ENCODE results near the gene UNC45A. TPM values are rescaled to one million over a fixed set of nuclear protein-coding genes. Genes with fewer than 3 reads are reported as not detected.

The UNC45A gene
- total and polyA plus RNA-seq, 2 of the 13 experiments (the other 11 are each of a cell fraction or from before 2014, with no cell fraction given), result 33.8 to 39.7 TPM

GRCh38 chr15:90902040-90902839 lies 32.8 kb upstream of the UNC45A start (continued):
- TF ChIP-seq, protein P1, sequence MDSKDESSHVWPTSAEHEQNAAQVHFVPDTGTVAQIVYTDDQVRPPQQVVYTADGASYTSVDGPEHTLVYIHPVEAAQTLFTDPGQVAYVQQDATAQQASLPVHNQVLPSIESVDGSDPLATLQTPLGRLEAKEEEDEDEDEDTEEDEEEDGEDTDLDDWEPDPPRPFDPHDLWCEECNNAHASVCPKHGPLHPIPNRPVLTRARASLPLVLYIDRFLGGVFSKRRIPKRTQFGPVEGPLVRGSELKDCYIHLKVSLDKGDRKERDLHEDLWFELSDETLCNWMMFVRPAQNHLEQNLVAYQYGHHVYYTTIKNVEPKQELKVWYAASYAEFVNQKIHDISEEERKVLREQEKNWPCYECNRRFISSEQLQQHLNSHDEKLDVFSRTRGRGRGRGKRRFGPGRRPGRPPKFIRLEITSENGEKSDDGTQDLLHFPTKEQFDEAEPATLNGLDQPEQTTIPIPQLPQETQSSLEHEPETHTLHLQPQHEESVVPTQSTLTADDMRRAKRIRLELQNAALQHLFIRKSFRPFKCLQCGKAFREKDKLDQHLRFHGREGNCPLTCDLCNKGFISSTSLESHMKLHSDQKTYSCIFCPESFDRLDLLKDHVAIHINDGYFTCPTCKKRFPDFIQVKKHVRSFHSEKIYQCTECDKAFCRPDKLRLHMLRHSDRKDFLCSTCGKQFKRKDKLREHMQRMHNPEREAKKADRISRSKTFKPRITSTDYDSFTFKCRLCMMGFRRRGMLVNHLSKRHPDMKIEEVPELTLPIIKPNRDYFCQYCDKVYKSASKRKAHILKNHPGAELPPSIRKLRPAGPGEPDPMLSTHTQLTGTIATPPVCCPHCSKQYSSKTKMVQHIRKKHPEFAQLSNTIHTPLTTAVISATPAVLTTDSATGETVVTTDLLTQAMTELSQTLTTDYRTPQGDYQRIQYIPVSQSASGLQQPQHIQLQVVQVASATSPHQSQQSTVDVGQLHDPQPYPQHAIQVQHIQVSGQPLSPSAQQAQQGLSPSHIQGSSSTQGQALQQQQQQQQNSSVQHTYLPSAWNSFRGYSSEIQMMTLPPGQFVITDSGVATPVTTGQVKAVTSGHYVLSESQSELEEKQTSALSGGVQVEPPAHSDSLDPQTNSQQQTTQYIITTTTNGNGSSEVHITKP (CRISPR knock-in tag; IDR thresholded peaks at IDR 0.05; ENCODE audit: low read depth), result no peak; the same call in 1 of the 2 replicates
- TF ChIP-seq ZNF614 (CRISPR knock-in tag; IDR thresholded peaks at IDR 0.05; ENCODE audit: borderline replicate concordance) (0 out of 2 replicates have a peak, but pooled peaks have one; percentile 38), ATF2 (CRISPR knock-in tag; IDR thresholded peaks at IDR 0.05) (peak; percentile 63; the same call in 1 of the 2 replicates), IRF2 (CRISPR knock-in tag; IDR thresholded peaks at IDR 0.05) (peak; percentile 67; the same call in 1 of the 2 replicates), CBFB (CRISPR knock-in tag; IDR thresholded peaks at IDR 0.05) (0 out of 2 replicates have a peak, but pooled peaks have one; percentile 49), ZNF761 (CRISPR knock-in tag; conservative IDR thresholded peaks at IDR 0.05) (no peak), RBFOX2 (IDR thresholded peaks at IDR 0.05; ENCODE audit: low read depth, low read length) (peak; percentile 61; the same call in 1 of the 2 replicates), REPIN1 (CRISPR knock-in tag; IDR thresholded peaks at IDR 0.05; ENCODE audit: borderline replicate concordance, low read depth) (0 out of 2 replicates have a peak, but pooled peaks have one; percentile 38), ZNF609 (CRISPR knock-in tag; IDR thresholded peaks at IDR 0.05; ENCODE audit: borderline replicate concordance) (no peak), ETV6 (CRISPR knock-in tag; conservative IDR thresholded peaks at IDR 0.05) (no peak), ZFP1 (CRISPR knock-in tag; IDR thresholded peaks at IDR 0.05) (0 out of 2 replicates have a peak, but pooled peaks have one; percentile 56), ZNF777 (CRISPR knock-in tag; IDR thresholded peaks at IDR 0.05) (peak; percentile 65; the same call in 1 of the 2 replicates), TBL1XR1 (IDR thresholded peaks at IDR 0.05; ENCODE audit: borderline replicate concordance, low read length, partially characterized antibody) (no peak), TSC22D2 (CRISPR knock-in tag; IDR thresholded peaks at IDR 0.05; ENCODE audit: borderline replicate concordance) (peak; percentile 65; the same call in 1 of the 2 replicates)
- TF ChIP-seq, protein P2, sequence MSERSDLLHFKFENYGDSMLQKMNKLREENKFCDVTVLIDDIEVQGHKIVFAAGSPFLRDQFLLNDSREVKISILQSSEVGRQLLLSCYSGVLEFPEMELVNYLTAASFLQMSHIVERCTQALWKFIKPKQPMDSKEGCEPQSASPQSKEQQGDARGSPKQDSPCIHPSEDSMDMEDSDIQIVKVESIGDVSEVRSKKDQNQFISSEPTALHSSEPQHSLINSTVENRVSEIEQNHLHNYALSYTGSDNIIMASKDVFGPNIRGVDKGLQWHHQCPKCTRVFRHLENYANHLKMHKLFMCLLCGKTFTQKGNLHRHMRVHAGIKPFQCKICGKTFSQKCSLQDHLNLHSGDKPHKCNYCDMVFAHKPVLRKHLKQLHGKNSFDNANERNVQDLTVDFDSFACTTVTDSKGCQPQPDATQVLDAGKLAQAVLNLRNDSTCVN (CRISPR knock-in tag; IDR thresholded peaks at IDR 0.05; ENCODE audit: borderline replicate concordance), result 0 out of 2 replicates have a peak, but pooled peaks have one; percentile 34

Measured in HepG2 (cell line).